Epithelial cell of proximal tubule (primary cell): Measurements from ENCODE around the gene NSUN2. TPM values are rescaled to one million over a fixed set of nuclear protein-coding genes. Genes with fewer than 3 reads are reported as not detected.

ENCODE experiments used
- DNase-seq: peaks from one replicate; pipeline ENCODE4 v3.0.0-alpha.2; 2011; ENCODE audit warnings: low read depth
- H3K4me3 ChIP-seq: 2 replicates; pipeline ENCODE4 v1.5.1; 2011; ENCODE audit warnings: low read depth, mild to moderate bottlenecking, low read length
- total RNA-seq: library from RNA; depleted of rRNA; stranded (reverse); fragments of >200 nt; gene quantifications from 2 replicates; pipeline ENCODE4 v1.2.3, GENCODE V29; 2015
- TF ChIP-seq, protein P1 (sequence below): conservative IDR thresholded peaks from 2 replicates; pipeline ENCODE4 v1.5.1; 2012; ENCODE audit warnings: low read depth, mild to moderate bottlenecking, low read length

NSUN2 gene
- total RNA-seq, 1 donor from 2014 or later, result 59.0 TPM

DNA sequence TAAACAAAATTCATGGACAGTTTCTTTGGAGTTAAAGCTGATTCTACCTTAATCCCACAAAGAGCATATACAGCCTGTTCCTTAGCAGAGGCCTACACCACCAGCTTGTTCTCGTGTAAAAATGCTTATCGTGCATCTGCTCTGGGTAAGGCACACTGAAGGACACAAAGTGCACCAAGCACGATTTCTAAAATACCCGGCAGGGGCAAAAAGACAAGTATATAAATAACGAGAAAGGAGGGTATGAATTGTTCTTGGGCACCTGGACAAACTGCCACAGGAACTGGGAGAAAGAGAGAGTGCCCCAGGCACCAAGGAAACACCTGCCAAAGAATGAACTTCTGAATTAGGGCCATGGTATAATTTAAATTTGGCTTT, 25.3 kb downstream of the NSUN2 start:
- TF ChIP-seq, protein P1, sequence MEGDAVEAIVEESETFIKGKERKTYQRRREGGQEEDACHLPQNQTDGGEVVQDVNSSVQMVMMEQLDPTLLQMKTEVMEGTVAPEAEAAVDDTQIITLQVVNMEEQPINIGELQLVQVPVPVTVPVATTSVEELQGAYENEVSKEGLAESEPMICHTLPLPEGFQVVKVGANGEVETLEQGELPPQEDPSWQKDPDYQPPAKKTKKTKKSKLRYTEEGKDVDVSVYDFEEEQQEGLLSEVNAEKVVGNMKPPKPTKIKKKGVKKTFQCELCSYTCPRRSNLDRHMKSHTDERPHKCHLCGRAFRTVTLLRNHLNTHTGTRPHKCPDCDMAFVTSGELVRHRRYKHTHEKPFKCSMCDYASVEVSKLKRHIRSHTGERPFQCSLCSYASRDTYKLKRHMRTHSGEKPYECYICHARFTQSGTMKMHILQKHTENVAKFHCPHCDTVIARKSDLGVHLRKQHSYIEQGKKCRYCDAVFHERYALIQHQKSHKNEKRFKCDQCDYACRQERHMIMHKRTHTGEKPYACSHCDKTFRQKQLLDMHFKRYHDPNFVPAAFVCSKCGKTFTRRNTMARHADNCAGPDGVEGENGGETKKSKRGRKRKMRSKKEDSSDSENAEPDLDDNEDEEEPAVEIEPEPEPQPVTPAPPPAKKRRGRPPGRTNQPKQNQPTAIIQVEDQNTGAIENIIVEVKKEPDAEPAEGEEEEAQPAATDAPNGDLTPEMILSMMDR, result no peak
- no peak for DNase-seq
- H3K4me3 ChIP-seq, result no peak overlapping the region

DNA sequence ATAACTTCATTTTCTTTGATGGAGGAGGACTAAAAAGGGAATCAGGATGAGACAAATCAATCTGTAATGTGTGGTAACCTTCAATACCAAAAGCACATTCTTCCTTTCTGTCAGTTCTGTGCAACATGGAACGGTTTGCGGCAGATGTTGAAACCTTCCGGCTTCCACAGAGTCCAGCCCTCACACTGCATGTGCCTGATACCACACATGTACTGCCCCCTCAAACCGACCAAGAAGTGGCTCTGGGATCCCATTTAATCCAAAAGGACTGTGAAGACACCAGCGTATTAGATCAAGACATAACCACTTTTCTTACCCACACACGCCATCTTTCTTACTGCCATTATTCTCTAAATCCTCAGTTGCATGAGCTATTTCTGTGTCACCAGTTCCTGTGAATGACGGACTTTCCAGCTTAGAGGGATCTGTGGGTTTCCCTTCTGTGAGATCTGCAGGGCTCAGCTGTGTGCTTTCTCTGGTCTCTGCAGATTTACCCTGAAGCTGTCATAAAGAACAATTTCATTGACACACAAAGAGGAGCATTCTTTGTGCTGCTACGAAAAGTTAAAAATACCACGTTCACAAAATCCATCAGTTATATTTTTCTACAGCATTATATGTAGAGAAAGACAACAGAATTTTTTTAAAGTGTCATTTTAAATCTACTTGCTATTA, 25.8 kb downstream of the NSUN2 start:
- H3K4me3 ChIP-seq, result no peak overlapping the region
- no peak for DNase-seq
- TF ChIP-seq, protein P1, result no peak

DNA sequence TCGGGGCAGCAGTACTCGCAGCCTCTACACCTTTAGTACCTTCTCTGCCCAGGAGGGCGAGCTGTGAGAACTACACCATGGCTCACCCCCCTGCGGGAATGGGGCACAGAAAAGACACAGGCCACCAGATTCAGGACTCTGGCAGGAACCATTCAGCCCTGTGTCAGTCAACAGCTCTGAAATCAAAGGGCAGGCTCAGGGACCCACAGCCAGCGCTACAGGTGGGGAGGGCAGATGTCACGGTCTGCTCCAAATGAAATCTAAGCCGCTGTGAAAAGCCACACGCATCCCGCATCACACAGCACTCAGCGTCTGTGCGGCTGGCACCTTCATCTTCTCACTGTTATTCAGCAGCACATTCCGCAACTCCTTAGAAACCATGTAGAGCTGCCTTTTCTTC, 27.9 kb downstream of the NSUN2 start:
- DNase-seq, result no peak
- TF ChIP-seq, protein P1, result no peak
- H3K4me3 ChIP-seq, result no peak overlapping the region

DNA sequence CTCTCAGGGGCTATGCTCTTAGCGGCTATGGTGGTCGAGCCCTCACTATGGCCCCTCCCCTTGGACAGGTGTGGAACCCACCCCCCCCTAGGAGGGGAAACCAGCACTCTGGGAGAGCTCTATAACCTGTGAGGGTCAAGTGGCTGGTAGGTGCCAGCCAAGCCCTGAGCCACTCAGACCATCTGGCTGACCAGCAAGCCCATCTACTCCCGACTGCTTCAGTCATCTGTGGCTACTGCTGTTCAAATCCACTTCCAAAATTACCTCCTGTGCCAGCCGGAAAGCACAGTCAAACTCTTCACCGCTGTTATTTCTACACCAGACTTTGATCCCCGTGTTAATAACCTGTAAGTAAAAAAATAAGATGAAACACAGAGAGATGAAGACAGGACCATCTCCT, 28.5 kb downstream of the NSUN2 start:
- DNase-seq, result no peak
- H3K4me3 ChIP-seq, result no peak overlapping the region
- TF ChIP-seq, protein P1, result no peak

DNA sequence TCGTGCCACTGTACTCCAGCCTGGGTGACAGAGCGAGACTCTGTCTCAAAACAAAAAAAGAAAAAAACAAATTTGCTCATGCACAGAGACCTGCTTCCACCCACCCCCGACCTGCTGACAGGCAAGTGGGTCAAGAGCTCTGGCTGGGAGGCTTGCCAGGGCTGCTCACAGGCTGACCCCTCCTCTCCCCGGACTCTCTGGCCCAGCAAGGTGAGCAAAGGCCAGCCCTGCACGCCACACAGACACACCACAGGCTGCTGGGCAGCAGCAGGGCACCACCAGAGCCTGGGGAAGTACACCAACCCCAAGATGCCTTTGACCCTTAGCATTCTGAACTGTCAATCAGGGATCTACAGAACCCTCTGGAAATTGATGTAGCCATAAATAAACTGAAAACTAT, 29.2 kb downstream of the NSUN2 start:
- TF ChIP-seq, protein P1, result no peak
- DNase-seq, result no peak
- no peak overlapping the region for H3K4me3 ChIP-seq

DNA sequence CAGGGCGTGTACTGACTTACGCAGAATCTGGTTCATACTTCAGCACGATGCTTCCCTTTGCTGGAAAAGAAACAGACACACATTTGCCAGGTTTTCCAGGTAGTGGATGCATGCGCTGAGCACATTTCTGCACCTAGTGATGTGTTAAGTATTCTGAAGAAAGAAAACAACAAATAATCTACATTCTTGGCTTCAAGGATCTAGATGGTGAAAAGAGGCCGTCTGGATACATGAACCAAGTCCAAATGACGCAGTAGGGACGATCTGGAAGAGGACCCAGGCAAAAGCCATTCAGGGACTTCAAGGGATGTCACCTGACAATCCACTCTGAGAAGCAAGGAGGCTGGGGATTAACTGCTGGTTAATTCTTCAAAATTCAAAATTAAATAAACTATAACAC, 30.4 kb downstream of the NSUN2 start:
- TF ChIP-seq, protein P1, result no peak

DNA sequence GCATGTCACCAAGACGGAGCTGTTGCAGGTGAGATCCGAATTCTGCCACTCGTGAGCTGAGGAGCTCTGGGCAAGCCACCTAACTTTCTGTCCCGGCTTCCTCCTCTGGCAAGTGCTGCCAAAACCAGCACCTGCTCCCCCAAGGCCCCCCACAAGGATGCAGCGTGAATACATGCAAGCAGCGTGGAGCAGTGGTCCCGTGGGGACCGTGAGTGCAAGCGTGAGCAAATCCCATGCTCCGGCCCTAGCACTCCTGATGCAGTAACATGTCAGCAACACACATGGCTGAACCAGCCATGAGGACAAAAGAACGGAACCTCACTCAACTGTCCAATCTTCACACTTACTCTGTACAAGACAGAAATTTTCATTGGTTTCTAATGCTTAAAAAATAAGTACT, 31.0 kb downstream of the NSUN2 start:
- H3K4me3 ChIP-seq, result no peak overlapping the region
- DNase-seq, result no peak
- TF ChIP-seq, protein P1, result no peak

More for the DNA sequence above, 30.4 kb downstream of the NSUN2 start:
- H3K4me3 ChIP-seq, result no peak overlapping the region
- DNase-seq, result no peak
